ENCODE measurements around the gene MAP3K12. TPM values are rescaled to one million over a fixed set of nuclear protein-coding genes. Genes with fewer than 3 reads are reported as not detected.
A peak's percentile ranks its signal among the peaks of the same experiment; 100 is the strongest.

Gene MAP3K12
- total and polyA plus RNA-seq, 2 of the 13 experiments (the other 11 are each of a cell fraction or from before 2014, with no cell fraction given) = 0.20 to 1.1 TPM

GRCh38 chr12:53508534-53509170 lies 9.4 kb upstream of the MAP3K12 start (continued):
- TF ChIP-seq, protein P1, sequence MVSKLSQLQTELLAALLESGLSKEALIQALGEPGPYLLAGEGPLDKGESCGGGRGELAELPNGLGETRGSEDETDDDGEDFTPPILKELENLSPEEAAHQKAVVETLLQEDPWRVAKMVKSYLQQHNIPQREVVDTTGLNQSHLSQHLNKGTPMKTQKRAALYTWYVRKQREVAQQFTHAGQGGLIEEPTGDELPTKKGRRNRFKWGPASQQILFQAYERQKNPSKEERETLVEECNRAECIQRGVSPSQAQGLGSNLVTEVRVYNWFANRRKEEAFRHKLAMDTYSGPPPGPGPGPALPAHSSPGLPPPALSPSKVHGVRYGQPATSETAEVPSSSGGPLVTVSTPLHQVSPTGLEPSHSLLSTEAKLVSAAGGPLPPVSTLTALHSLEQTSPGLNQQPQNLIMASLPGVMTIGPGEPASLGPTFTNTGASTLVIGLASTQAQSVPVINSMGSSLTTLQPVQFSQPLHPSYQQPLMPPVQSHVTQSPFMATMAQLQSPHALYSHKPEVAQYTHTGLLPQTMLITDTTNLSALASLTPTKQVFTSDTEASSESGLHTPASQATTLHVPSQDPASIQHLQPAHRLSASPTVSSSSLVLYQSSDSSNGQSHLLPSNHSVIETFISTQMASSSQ (IDR thresholded peaks at IDR 0.05; ENCODE audit: low read depth) = no peak
- TF ChIP-seq, protein P1 (CRISPR knock-in tag; IDR thresholded peaks at IDR 0.05; ENCODE audit: borderline replicate concordance) = no peak
- TF ChIP-seq, protein P2, sequence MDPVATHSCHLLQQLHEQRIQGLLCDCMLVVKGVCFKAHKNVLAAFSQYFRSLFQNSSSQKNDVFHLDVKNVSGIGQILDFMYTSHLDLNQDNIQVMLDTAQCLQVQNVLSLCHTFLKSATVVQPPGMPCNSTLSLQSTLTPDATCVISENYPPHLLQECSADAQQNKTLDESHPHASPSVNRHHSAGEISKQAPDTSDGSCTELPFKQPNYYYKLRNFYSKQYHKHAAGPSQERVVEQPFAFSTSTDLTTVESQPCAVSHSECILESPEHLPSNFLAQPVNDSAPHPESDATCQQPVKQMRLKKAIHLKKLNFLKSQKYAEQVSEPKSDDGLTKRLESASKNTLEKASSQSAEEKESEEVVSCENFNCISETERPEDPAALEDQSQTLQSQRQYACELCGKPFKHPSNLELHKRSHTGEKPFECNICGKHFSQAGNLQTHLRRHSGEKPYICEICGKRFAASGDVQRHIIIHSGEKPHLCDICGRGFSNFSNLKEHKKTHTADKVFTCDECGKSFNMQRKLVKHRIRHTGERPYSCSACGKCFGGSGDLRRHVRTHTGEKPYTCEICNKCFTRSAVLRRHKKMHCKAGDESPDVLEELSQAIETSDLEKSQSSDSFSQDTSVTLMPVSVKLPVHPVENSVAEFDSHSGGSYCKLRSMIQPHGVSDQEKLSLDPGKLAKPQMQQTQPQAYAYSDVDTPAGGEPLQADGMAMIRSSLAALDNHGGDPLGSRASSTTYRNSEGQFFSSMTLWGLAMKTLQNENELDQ (CRISPR knock-in tag; IDR thresholded peaks at IDR 0.05; ENCODE audit: borderline replicate concordance) = no peak
- no peak for TF ChIP-seq ZNF138 (CRISPR knock-in tag; IDR thresholded peaks at IDR 0.05; ENCODE audit: low read depth)
- TF ChIP-seq SKIL (CRISPR knock-in tag; IDR thresholded peaks at IDR 0.05; ENCODE audit: borderline replicate concordance) = no peak
- no peak for TF ChIP-seq SMAD1 (CRISPR knock-in tag; IDR thresholded peaks at IDR 0.05; ENCODE audit: borderline replicate concordance, low read depth)
- no peak for TF ChIP-seq ZNF280D (CRISPR knock-in tag; IDR thresholded peaks at IDR 0.05)
- TF ChIP-seq, protein P3, sequence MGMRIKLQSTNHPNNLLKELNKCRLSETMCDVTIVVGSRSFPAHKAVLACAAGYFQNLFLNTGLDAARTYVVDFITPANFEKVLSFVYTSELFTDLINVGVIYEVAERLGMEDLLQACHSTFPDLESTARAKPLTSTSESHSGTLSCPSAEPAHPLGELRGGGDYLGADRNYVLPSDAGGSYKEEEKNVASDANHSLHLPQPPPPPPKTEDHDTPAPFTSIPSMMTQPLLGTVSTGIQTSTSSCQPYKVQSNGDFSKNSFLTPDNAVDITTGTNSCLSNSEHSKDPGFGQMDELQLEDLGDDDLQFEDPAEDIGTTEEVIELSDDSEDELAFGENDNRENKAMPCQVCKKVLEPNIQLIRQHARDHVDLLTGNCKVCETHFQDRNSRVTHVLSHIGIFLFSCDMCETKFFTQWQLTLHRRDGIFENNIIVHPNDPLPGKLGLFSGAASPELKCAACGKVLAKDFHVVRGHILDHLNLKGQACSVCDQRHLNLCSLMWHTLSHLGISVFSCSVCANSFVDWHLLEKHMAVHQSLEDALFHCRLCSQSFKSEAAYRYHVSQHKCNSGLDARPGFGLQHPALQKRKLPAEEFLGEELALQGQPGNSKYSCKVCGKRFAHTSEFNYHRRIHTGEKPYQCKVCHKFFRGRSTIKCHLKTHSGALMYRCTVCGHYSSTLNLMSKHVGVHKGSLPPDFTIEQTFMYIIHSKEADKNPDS (CRISPR knock-in tag; IDR thresholded peaks at IDR 0.05) = no peak
- peak; percentile 43; the same call in 1 of the 2 replicates for TF ChIP-seq ZNF263 (CRISPR knock-in tag; IDR thresholded peaks at IDR 0.05)
- TF ChIP-seq, protein P4, sequence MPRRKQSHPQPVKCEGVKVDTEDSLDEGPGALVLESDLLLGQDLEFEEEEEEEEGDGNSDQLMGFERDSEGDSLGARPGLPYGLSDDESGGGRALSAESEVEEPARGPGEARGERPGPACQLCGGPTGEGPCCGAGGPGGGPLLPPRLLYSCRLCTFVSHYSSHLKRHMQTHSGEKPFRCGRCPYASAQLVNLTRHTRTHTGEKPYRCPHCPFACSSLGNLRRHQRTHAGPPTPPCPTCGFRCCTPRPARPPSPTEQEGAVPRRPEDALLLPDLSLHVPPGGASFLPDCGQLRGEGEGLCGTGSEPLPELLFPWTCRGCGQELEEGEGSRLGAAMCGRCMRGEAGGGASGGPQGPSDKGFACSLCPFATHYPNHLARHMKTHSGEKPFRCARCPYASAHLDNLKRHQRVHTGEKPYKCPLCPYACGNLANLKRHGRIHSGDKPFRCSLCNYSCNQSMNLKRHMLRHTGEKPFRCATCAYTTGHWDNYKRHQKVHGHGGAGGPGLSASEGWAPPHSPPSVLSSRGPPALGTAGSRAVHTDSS (CRISPR knock-in tag; conservative IDR thresholded peaks at IDR 0.05) = no peak
- TF ChIP-seq RBM39 (IDR thresholded peaks at IDR 0.05; ENCODE audit: low read depth, low read length, poor library complexity, severe bottlenecking) = no peak

Measured in HepG2 (cell line).